Activated T-helper 1 cell treated with anti-CD3 and anti-CD28 coated beads, Interleukin-2, amount 50 U/mL, for 16 hours (primary cell): ENCODE results near the gene IFI6.
"Not testable (repeated sequence)": the region's sequence is repeated elsewhere in the genome, so short reads cannot be mapped to it uniquely, and the experiment has no call there.

Experiments
- DNase-seq, 2 donors: peaks; one replicate each; pipeline ENCODE4 v3.0.0-alpha.2; 2020; ENCODE audit warnings: low read depth in 1 of 2, low spot score in 1 of 2

IFI6 gene

DNA sequence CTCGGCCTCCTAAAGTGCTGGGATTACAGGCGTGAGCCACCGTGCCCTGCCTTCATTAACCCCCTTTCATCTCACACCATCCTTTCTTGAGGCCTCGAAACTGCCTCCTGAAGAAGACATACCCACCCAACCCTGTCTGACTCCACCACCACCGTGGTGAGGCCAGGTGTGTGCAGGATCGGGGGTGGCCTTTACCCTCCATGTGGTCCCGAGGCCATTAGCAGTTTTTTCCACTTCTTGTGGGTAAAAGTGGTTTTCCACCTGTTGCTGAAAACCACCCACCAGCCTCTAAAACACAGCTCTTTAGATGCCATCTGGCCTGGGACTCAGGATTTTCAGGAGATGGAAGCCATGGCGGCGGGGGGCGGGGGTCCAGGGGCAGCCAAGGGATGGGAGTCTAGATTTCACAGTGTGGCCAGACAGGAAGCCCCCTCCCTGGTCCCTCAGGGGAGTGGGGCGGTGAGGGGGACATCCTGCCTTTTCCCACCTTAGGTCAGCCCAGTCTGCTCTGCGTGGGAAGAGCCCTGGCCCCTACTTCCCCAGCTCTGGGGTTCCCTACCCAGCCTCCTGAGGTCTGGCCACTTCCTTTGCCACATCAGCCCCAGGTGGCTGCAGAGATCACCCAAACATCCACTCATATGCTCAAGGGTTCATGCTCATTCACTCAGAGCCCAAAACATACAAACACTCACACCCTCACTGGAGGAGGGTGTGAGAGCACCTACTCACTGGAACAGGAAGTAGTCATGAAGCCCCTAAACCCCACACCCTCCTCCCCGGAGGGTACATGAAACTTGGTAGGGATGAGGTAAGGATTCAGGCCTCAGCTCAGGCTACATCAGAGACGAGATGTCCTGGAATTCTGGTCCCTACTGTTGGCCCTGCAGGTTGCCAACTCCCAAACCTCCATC, 39.4 kb downstream of the IFI6 start:
- no peak for DNase-seq

DNA sequence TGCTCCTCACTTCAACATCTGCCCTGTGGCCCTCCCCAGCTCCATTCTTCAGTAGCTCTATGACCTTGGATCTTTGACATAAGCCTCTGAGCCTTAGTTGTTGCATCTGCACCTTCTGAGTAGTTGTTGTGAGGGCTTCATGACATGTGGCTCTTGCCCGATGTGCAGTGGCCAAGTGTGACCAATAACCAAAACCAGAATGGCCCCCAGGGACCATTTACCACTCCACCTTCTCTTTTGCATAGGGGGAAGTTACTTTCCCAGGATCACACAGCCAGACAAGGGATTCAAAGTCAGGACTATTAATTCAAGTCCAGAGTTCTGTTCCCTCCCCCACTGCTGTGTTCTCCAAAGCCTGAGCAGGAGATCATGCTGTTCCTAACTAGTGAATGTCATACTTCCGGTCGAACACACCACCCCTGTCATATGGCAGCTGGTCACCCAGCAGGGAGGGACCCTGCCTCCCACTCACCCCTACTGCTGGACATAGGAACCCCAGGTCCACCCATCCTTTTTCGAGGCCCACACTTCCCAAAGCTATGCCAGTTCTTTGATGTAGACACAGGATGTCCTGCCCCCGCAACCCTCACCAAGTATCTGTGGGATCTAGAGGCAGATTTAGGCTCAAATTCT, 41.0 kb downstream of the IFI6 start:
- DNase-seq, result no peak

DNA sequence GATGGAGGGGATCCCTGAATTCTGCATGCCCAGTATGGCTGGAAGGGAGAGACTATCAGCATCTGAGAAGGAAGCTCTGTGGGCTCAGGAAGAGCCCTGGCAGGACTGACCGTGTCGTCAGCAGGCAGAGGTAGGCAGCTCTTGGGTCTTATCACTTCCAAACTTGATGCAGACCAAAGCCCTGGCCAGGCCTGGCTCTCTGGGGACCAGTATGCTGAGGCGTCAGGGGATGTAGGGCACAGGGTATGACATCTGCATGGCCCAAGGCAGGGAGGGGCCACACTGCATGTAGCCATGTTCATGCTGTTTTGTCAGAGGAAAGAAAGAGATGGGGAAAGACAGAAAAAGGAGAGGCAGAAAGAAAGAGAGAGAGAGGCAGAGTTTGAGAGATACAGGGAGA, 43.3 kb downstream of the IFI6 start:
- no peak for DNase-seq

DNA sequence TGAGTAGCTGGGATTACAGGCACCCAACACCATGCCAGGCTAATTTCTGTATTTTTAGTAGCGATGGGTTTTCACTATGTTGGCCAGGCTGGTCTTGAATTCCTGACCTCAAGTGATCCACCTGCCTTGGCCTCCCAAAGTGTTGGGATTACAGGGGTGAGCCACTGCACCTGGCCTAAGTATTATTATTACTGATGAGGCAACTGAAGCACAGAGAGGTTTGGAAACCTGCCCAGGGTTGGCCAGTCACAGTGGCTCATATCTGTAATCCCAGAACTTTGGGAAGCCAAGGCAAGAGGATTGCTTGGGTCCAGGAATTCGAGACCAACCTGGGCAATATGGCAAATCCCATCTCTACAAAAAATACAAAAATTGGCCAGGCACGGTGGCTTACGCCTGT, 44.3 kb downstream of the IFI6 start:
- DNase-seq, result not testable (repeated sequence)

DNA sequence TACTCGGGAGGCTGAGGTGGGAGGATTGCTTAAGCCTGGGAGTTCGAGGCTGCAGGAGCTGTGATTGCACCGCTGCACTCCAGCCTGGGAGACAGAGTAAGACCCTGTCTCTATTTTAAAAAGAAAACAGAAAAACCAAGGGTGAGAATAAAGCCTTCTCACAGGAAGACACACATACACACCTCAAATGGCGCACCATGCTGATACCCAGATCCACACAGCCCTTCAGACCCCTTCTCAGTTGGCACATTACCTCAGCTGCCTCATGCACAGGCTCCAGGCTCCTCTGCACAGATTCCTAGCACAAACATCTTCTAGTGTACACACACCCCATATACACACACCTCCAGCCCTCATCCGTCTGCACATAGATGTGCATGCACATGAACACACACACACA, 44.9 kb downstream of the IFI6 start:
- no peak for DNase-seq

DNA sequence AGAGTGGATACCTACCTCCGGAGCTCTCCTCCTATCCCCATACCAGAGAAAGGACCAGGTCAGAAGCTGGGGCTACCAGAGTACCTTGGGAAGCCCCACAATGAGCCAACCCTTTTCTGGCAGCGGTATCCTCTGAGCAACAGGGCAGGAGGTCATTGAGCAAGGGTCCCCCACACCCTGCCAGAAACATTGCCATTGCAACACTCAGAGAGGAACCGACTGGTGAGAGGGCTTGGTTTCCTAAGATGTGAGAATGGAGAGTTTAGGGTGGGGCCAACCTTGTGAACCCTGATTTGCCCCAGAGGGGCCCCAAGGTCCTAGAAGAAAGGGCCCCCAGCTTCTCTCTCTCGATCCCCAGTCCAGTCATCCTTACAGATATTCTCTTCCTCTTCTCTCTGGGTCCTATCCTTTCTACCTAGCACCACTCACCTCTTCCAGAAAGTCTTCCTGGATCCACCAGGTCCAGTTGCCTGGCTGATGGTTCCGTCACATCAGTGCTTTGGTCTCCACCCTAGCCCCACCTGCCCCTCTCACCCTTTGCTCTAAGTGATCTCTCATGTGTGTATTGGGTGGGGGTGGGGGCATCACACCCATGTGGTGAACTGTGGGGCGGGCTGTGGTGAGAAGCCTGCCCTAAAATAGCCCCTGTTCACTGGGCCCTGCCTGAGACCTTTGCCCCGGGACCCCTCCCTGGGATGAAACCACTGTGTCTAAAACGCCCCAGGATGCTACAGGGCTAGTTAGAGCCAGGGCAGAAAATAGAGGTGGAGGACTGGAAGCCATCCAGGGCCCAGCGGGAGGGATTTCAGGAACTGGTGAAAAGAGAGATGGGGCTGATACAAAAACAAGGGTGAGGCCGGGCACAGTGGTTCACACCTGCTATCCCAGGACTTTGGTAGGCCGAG, 45.7 kb downstream of the IFI6 start:
- no peak for DNase-seq

DNA sequence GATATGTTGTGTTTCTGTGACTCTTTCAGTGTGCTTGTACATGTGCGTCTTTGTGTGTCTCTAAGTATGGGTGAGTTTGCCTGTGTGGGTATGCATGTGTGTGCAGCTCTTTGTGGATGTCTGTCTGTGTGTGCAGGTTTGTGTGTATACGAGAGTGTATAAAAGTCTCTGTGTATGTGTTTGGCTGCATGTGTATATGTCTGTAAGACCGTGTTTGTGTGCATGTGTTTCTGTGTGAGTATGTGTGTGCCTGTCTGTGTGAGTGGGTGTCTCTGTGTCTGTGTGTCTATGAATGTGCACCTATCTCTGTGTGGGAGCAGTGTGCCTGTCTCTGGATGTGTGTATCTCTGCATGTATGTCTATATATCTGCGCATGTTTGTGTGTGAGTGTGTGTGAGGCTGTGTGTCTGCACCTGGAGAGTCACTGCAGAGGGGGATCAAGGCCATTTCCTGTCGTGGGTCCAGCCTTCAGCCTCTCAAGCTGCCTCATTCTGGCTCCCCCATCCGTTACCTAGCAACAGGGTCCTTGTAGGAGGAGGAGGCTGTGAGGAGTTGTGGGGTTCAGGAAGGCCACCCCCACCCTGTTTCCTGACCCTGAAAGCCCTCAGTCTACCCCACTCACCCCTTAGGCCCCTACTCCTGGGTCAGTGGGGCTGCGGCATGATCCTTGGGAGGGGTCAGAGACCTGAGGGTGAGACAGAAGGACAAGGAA, 47.4 kb downstream of the IFI6 start:
- no peak for DNase-seq

DNA sequence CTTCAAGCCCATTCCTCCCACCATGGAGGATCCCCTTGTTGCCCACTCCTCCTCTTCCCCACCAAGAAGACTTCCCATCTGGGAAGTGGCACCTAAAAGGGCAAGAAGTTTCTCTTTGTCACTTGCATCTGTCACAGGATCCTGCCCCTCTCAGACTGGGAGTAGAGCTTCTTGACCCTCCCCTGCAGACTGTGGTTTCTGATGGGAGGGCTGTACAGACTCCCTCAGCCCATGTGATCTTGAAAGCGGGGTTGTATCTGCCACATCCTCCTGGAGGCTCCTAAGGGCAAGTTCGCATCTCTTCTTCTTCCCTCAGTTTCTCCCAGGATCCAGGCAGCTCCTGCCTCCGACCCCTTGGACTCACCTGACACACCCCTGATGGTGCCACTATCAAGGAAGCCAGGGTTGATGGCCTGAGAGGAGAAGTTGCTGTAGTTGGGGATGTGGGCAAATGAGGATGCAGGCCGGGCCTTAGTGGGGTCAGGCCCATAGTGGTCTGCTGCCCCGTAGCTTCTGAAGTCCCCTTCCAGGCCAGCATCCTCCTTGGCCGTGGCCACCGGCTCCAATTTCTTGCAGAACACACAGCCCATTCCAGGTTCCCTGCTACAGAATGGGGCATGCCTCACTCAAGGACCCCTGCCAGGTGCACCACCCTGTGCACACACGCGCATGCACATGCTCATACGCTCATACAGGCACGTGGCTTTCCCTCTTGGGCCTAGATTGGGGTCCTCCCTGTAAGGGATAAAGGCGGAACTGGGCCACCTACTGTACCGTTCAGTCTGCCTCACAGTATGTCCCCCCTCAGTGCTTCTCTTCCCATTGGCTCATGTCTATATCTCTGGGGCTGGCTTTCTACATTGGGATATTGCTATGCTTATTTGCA, 48.4 kb downstream of the IFI6 start:
- no peak for DNase-seq

DNA sequence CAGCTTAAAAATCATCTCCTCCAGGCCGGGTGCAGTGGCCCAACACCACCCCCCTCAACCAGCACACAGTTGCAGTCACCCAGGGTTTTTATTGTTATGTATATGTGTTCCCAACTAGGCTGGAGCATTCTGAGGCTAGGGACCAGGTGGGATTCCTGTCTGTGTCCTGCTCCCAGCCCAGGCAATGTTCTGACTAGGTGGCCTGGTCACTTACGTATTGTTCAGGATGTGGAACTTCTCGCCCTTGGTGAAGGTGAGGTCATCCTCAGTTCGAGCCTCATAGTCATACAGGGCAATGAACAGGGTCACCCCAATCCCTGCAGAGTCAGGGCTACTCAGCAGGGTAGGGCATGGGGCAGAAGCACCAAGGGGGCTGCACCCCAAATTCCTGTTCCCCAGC, 49.2 kb downstream of the IFI6 start:
- no peak for DNase-seq

DNA sequence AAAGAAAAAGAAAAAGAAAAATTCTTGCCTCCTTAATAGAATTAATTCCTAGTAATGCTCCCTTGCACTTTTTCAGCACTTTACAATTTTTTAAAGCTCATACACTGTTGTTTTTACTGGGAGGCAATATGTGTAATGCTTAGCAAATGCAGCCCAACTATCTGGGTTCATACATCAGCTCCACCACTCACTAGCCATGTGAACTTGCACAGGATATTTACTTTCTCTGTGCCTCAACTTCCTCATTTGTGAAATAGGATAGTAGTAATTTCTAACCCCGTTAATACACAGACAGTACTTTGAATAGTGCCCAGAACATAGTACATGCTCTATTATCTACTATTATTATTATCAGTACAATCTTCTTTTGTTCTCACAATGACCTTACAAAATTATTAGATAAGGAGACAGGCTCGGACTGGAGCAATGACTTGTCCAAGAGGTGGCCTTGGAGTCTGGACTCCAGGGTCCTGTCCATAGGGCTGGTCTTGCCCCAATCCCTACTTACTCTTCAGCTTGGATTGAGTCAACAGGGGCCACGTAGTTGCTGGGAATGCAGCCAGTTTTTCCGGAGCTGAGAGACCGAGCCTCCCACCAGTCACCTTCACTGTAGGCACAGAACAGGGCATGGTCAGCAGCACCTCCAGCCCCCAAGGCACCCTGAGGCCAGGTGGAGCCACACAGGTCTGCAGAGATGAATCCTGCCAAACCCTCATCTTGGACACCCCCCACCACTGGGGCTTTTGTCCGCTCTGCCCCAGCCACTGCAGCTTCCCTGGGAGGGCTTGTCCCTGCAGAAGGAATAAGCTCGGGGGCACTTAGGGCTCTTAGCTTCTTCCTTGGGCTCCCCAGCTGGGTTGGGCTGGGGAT, 50.7 kb downstream of the IFI6 start:
- no peak for DNase-seq

DNA sequence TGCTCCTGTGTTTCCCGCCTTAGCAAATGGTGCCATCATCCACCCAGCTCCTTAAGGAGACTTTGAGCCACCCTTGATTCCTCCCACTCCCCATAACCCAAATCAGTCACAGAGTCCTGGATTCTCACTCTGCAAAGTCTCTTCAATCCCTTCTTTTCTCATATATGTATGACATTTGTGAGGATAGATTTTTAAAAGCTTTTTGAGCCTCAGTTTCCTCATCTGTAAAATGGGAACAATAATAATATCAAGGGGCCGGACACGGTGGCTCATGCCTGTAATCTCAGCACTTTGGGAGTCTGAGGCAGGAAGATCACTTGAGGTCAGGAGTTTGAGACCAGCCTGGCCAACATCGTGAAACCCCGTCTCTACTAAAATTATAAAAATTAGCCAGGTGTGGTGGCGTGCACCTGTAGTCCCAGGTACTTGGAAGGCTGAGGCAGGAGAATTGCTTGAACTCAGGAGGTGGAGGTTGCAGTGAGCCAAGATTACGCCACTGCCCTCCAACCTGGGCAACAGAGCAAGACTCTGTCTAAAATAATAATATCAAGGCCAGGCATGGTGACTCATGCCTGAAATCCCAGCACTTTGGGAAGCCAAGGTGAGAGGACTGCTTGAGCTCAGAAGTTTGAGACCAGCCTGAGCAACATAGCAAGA, 52.1 kb downstream of the IFI6 start:
- DNase-seq, result not testable (repeated sequence)

DNA sequence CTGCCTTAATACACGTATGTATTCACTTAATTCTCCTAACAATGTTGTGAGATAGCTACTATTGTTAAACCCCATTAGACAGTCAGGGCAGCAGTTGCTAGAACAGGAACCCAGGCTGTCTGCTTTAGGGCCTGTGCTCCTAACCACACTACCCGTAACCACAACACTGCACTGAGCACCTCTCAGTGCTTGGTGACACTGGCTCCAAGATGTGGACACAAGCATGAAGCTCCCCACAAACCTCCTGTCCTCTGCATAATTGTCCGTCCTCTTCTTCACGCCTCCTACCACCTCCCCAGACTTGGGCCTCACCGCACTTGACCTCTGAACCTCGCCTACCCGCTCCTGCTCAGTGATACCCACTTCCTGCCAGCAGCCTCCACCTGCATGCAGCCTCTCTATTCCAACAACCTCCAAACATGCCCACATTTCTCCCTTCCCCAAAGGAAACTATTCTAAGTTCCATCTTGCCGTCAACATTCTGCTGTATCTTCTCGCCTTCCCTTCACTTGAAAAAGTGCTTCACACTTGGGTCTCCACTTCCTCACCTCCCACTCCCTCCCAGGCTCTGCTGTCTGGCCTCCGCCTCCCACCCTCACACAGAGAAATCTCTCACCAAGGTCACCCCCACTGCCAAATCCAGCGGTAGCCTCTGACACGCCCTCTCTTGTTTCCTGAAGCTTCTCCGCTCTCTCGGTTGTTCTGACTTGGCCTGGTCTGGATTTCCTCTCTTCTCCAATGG, 53.5 kb downstream of the IFI6 start:
- no peak for DNase-seq

DNA sequence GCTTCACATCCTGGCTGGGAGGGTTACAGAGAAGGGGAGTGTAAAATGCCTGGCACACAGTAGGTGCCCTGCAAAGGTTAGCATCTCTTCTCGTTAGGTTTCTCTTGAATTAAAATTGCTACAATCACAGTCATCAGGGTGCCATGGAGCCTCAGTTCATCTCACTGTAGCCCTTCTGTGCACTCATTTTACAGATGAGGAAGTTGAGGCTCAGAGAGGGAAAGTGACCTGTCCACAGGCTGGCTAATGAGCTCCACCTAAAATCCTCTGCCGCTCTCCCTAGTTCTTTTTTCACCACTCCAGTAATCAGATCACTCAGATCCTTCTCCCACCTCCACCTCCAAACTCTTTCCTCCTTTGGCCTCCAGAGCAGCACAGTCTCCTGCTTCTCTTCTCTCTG, 54.6 kb downstream of the IFI6 start:
- no peak for DNase-seq

DNA sequence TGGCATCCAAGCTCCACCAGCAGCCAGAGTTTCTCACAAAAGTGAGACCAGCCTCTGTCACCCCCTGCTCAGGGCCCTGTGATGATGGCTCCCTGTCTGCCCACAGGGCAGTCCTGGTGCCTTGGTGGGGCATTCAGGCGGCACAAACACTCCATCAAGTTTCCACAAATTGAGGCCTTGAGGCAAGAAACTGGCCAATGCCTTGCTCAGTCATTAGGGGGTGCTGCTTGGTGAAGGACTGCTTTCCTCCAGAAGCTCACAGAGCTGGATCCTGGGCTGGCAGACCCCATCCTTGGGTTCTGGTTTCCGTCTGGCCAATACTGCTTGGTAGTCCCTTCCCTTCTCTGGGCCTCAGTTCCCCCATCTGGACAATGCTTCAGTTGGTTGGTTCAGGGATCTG, 55.6 kb downstream of the IFI6 start:
- no peak for DNase-seq
